ENCODE data around the gene MMP17.

MMP17 gene

GRCh38 chr12:131788070-131788469 lies 40.1 kb upstream of the MMP17 start (continued):
- TF ChIP-seq PATZ1 (tag by site-specific recombination; IDR thresholded peaks at IDR 0.05) (no peak), ZNF184 (tag by site-specific recombination; IDR thresholded peaks at IDR 0.05) (no peak), ZNF558 (tag by site-specific recombination; IDR thresholded peaks at IDR 0.05) (no peak)

GRCh38 chr12:131789638-131790037 lies 38.6 kb upstream of the MMP17 start:
- no peaks in the 10 kb centered on the region for H3K4me1 ChIP-seq (ENCODE audit: control insufficient read depth, insufficient read depth, low read length)
- CTCF ChIA-PET: no interaction called here
- no peak overlapping the region for H3K4me3 ChIP-seq (ENCODE audit: low read depth, low read length)
- no peak overlapping the region for H3K27ac ChIP-seq (ENCODE audit: extremely low read depth, low read depth, low read length)
- H3K9me3 ChIP-seq (ENCODE audit: control insufficient read depth, insufficient read depth, low read depth, low read length): no peaks in the 10 kb centered on the region
- POLR2A ChIA-PET: no interaction called here
- peaks cover 7 to 79% of the 10 kb centered on the region in 2 experiments for H3K36me3 ChIP-seq (ENCODE audit: control insufficient read depth in 2 of 2, insufficient read depth in 1 of 2, low read length in 2 of 2)
- TF ChIP-seq ZNF18 (tag by site-specific recombination; IDR thresholded peaks at IDR 0.05): no peak
- no peak for TF ChIP-seq ZBTB26 (tag by site-specific recombination; optimal IDR thresholded peaks at IDR 0.05)
- no peak for TF ChIP-seq ZNF449 (tag by site-specific recombination; IDR thresholded peaks at IDR 0.05)
- no peak for TF ChIP-seq ZNF121 (tag by site-specific recombination; IDR thresholded peaks at IDR 0.05)
- no peak for TF ChIP-seq ZNF610 (tag by site-specific recombination; IDR thresholded peaks at IDR 0.05; ENCODE audit: borderline replicate concordance)
- TF ChIP-seq ZNF626 (tag by site-specific recombination; IDR thresholded peaks at IDR 0.05): no peak
- TF ChIP-seq ZNF140 (tag by site-specific recombination; IDR thresholded peaks at IDR 0.05): no peak
- no peak for TF ChIP-seq HOXC10 (CRISPR knock-in tag; IDR thresholded peaks at IDR 0.05)
- TF ChIP-seq ZNF223 (tag by site-specific recombination; IDR thresholded peaks at IDR 0.05): no peak
- TF ChIP-seq PRDM1 (tag by site-specific recombination; IDR thresholded peaks at IDR 0.05): no peak
- TF ChIP-seq ZNF214 (tag by site-specific recombination; IDR thresholded peaks at IDR 0.05; ENCODE audit: borderline replicate concordance): no peak

GRCh38 chr12:131793243-131794022 lies 34.8 kb upstream of the MMP17 start:
- H3K36me3 ChIP-seq (ENCODE audit: control insufficient read depth in 2 of 2, insufficient read depth in 1 of 2, low read length in 2 of 2): peaks cover 7 to 73% of the 10 kb centered on the region in 2 experiments
- H3K4me3 ChIP-seq (ENCODE audit: low read depth, low read length): no peak overlapping the region
- CTCF ChIA-PET: no interaction called here
- POLR2A ChIA-PET: no interaction called here
- no peak overlapping the region for H3K27ac ChIP-seq (ENCODE audit: extremely low read depth, low read depth, low read length)
- no peaks in the 10 kb centered on the region for H3K9me3 ChIP-seq (ENCODE audit: control insufficient read depth, insufficient read depth, low read depth, low read length)
- H3K4me1 ChIP-seq (ENCODE audit: control insufficient read depth, insufficient read depth, low read length): no peaks in the 10 kb centered on the region
- TF ChIP-seq REST (tag by site-specific recombination; IDR thresholded peaks at IDR 0.05) (no peak), AEBP2 (tag by site-specific recombination; IDR thresholded peaks at IDR 0.05; ENCODE audit: borderline replicate concordance) (no peak)
